Erythroblast (primary cell): ENCODE measurements around the gene CLNK.

Source experiments
- DNase-seq, 2 experiments: peaks; one replicate each; lab custom pipeline; 2025; lab: John Stamatoyannopoulos, UW
- GATA1 ChIP-seq: IDR thresholded peaks from 2 replicates; pipeline ENCODE4 v1.6.1; 2011; ENCODE audit warnings: low read depth, mild to moderate bottlenecking, control low read depth, low read length, moderate library complexity
- POLR2A ChIP-seq: IDR thresholded peaks from 2 replicates; pipeline ENCODE4 v1.6.1; 2011; ENCODE audit warnings: mild to moderate bottlenecking, low read length

Gene CLNK

DNA sequence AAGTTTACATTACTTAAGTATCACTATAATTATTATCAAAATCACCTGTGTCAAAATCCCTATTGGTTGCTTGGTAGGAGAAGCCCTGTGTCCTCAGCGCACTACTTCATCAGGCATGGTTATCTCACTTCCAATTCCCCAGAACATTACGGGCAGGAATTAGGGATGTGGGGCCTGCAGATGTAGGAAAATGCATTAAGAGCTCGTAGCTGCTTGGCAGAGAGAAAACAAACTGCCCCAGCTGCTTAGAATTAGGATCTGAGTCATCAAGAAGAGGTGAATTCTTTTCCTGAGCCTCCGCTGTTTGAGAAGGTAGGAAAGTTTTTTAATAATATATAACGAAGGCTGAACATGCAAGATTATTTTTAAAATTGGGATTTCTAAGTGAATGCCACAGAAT, 31.1 kb upstream of the CLNK start:
- TF ChIP-seq GATA1 (no peak), POLR2A (no peak)
- DNase-seq, result no peak

DNA sequence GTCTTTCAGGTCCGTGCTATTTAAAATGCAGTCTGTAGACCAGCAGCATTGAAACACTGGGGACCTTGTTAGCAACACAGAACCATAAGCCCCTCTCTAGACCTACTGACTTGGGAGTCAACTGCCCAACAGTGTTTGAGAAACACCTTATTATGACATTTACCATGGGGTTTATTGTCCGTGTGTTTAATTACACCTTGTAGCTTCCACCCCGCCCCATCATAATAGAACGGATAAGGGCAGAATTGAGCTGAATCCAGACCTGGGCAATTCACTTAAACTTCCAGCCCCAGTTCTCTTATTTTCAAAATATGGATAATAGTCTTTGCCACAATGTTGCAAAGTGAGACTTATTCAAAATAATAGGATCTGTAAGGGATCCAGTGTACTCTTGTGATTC, 30.6 kb upstream of the CLNK start:
- no peak for DNase-seq
- TF ChIP-seq GATA1 (no peak), POLR2A (no peak)

DNA sequence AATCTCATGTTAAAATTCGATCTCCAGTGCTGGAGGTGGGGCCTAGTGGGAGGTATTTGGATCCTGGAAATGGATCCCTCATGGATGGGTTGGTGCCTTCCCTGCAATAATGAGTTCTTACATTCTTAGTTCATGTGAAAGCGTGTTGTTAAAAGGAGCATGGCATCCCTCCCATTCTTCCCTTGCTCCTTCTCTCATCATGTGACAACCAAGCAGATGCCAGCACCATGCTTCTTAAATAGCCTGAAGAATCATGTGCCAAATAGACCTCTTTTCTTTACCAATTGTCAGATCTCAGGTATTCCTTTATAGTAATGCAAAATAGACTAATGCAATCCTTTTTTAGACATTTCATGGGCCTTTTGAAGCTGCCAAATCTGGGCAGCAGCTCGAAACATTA, 29.0 kb upstream of the CLNK start:
- DNase-seq, result no peak
- TF ChIP-seq GATA1, result no peak
- no peak for TF ChIP-seq POLR2A

DNA sequence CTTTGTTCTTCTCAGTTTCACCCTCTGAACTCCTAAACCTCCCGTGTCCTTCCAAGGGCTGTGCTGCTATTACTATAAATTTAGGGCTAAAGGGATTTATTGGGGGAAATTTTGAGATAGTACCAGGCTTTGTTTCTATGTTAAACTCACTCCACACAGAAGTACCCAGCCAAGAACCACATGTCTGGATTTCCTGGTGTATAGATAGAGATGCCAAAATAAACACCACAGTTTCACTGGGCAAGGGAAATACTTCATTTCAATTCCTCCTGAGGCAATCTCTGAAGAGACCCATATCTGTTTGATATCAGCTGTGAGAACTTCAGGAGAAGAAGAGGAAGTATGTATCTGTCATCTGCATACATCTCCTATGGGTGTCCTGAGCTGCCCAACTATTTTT, 21.7 kb upstream of the CLNK start:
- no peak for DNase-seq
- TF ChIP-seq GATA1 (no peak), POLR2A (no peak)

DNA sequence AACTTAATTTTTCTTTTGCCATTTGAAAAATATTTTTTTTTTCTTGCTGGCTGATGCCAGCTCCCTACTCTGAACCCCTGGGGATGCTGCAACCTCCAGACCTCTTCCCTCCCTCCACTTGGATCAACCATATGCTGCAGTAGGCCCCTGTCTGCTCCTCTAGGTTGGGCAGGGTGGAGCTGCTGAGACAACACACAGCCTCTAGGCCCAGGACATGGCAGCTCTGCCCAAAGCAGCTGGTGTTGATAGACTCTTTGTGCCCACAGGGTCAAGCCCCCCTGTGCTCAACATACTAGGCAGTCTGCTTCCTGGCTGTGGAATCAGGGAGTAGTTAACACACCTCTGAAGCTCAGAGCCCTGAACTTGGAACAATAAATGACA, 19.9 kb upstream of the CLNK start:
- TF ChIP-seq GATA1, result no peak
- TF ChIP-seq POLR2A, result no peak
- no peak for DNase-seq

DNA sequence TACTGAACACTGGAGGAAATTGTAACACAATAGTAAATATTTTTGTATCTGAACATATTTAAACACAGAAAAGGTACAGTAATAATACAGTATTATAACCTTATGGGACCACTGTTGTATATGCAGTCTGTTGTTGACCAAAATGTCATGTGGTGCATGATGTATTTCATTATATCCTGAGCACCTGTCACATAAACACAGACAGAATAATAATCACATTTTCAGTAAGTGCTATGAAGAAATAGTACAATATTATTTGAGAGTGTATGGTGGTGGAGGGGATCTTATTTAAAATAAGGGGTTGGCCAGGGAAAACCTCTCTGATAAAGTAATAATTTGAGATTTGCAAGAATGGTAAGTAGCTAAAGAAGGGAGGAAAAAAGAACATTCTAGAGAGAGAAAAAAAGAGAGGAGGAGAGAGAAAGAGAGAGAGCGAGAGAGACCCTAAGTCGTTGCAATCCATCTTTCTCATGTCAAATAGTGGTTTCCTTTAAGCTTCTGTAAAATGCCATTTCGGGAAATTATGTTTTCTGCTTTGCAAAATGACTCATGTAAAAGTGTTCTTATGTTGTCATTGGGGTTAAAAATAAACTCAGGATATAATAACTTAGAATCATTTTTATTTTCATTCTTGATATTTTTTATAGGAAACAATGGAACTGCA, 19.3 kb upstream of the CLNK start:
- DNase-seq, result no peak
- TF ChIP-seq GATA1 (no peak), POLR2A (no peak)

DNA sequence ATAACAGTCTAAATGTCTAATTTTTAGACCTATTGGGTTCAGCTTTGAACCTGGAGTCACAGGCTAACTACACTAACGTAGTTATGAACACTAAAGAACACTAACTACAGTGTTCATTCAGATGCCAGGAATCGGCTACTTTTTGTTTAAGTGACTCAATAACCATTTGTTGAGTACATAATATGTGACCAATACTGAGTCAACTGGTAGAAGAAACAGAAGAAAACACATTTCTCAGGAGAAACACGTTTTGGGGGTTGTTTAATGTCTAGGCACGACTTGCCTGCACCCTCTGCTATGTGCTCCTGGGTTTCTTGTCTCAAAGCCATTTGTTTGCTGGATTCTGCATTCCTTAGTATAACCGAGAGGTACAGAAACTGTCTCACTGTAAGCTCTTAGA, 18.6 kb upstream of the CLNK start:
- no peak for DNase-seq
- TF ChIP-seq GATA1 (no peak), POLR2A (no peak)

DNA sequence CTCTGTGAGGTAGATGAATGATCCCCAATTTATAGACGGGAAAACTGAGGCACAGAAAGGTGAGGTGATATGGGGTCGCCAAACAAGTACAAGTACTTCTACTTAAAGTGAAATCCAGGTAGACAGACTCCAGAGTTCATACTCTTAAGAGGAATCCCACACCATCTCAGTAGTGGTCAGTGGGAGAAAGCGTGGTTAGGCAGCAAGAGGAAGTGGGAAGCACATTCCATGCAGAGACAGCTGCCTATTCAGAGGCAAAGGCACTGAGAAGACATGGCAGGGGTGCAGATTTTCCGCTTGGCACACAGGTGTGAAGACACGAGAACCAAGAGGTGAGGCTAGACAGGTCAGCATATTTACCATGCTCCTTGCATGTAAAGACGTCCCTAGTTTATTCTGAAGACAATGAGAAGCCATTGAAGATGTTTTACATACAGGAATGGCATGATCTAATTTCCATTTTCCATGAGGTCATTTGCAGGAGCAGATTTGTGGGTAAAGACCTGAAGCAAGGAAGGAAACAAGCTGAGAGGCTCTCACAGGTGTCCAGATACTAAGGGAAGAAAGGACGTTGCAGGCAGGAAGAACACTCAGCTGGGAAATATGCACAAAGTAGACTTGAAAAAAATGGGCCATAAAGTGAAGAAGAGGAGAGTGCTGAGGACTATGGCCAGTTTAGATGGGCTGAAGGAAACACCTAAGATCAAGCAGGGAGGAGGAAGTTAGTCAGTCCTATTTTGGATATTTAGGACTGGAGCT, 17.3 kb upstream of the CLNK start:
- DNase-seq, result no peak
- TF ChIP-seq POLR2A, result no peak
- TF ChIP-seq GATA1, result no peak

DNA sequence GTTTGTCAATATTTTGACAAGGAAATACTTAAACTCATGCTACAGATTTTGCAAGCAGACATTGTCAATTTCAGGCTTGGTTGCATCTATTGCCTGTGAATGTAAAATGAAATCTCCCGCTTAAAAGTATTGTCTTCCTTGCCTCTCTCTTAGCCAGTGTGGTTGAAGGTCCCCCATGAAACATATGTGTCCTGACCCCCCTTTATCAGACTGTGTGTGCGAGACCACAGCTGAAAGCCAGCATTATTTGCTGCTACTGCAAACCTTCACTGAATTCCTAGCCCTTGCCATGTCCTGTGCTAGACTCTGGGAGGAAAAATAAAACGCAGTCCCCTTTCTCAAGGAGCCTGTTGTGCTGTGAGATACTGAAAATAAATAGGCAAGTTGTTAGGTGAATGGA, 16.6 kb upstream of the CLNK start:
- no peak for DNase-seq
- TF ChIP-seq GATA1 (no peak), POLR2A (no peak)

DNA sequence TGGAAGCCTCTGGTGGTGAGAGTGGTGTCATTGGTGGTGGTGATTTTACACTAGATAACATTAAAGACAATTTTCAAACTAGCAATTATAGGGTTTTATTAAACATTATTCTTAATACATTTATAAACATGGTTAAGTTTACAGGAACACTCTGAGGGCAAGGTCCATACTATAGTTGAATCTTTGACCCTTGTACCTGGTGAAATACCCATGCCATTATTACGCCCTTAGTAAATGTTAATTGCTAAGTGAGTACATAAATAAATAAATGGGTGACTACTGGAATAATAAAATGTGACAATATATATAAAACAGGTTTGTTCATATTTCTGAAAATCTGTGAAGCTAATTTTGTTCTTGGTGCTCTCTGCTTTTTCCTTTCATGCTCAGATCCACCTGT, 13.6 kb upstream of the CLNK start:
- no peak for DNase-seq
- TF ChIP-seq GATA1 (no peak), POLR2A (no peak)

DNA sequence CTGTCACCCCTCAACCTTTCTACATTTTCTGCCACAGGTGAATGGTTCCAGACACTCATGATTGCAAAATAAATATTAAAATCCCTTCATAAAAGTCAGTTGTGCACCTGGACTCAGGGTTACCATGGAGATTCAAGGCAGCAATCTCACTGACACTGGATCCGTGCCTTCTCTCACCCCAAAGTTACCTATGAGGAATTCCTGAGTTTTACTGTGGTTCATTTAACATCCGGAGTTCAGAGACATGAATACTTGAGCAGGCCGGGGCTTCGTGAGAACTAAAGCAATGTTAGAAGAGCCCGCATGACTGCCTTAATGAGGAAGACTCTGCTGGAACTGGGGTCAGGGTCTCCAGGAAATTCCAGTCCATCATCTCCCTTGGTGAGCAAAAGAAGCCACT, 12.5 kb upstream of the CLNK start:
- DNase-seq, result no peak
- TF ChIP-seq GATA1, result no peak
- no peak for TF ChIP-seq POLR2A

DNA sequence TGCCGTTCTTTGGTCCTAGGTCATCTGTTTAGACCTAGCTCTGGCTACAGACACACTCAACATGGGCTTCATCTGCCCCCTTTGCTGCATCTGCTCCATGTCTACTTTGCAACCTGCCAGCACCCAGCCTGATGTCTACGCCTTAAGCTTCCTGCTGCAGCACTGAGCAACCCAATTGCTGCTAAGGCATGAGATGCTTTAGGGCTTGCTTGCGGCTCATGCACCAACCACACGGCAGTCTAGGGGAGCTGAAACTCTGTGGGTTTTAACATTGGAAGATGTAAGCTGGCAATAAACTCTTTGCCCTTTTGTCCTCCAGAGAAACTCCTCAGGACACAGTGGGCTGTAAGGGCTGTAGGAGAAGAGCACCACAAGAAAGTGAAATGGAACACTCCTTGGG, 11.7 kb upstream of the CLNK start:
- no peak for TF ChIP-seq GATA1
- no peak for TF ChIP-seq POLR2A
- DNase-seq, result no peak

DNA sequence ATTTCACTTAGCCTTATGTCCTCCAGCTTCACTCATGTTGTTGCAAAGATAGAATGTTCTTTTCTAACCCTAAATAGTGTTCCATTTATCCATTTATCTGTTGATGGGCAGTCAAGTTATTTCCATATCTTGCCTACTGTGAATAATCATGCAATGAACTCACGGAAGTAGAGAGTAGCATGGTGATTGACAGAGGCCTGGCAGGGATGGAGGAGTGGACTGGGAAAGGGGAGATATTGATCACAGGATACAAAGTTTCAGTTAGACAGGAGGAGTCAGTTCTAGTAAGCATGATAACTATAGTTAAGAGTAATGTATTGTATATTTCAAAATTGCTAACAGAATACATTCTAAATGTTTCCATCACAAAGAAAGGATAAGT, 10.3 kb upstream of the CLNK start:
- TF ChIP-seq POLR2A, result no peak
- DNase-seq, result no peak

DNA sequence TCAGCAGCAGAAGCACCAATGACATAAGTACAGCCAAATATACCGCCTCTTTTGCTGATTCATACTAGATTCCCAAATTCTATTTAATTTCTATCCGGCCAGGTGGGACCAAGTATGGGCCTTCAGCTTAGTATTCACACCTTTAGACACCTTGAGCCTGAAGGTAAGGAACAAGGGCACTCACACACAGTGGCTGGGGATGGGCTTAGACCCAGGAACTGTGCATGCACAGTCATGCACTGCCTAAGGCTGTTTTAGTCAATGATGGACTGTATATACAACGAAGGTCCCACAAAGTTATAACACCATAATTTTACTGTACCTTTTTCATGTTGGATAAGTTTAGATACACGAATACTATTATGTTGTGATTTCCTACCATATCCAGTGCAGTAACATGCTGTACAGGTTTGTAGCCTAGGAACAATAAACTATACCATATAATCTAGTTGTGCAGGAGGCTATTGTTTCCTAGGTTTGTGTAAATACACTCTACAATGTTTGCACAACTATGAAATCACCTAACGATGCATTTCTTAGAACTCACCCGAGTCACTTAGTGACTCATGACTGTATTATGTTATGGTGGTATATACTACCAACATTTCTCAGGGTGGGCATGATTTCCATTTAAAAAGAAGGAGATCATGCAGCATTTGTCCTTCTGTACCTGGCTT, 9.7 kb upstream of the CLNK start:
- no peak for DNase-seq

More for the DNA sequence above, 9.7 kb upstream of the CLNK start:
- TF ChIP-seq GATA1, result no peak
- TF ChIP-seq POLR2A, result no peak
